Pons (tissue), 1 donor: ENCODE measurements around the gene HSD17B11.
A peak's percentile ranks its signal among the peaks of the same experiment; 100 is the strongest.
"Not testable (repeated sequence)": the region's sequence is repeated elsewhere in the genome, so short reads cannot be mapped to it uniquely, and the experiment has no call there.

Source experiments
- DNase-seq: peaks from one replicate; pipeline ENCODE4 v3.0.0-alpha.2; 2016; ENCODE audit warnings: low spot score

Gene HSD17B11

DNA sequence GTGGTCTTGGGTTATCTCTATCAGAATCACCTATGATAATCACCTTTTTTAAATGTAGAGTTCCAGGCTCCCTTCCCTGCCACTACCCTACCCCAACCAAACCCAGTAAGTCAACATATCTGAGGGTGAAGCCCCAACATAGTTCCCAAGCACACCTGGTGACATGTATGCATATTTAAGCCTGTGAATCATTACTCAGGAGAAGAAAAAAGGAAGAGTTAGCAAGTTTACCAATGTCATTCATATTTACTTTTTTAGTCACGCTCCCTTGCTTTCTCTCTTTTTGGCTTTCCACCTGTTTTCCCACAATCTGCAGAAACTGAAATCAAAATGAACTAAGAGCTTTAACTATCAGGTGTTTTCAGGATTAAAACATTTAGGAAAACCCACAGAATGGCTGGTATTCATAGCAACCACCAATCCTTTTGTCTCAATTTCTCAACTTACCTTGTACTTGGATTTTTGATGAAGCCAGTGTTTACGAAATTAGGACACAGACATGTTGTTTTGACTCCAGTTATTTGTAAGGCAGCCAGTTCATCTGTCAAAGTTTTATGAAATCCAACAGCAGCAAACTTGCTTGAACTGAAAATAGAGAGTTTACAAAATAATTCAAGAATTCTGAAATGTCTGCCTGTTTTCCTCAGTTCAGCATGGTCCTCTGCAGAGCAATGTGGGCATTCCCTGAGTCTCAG, 34.0 kb downstream of the HSD17B11 start:
- DNase-seq: no peak

DNA sequence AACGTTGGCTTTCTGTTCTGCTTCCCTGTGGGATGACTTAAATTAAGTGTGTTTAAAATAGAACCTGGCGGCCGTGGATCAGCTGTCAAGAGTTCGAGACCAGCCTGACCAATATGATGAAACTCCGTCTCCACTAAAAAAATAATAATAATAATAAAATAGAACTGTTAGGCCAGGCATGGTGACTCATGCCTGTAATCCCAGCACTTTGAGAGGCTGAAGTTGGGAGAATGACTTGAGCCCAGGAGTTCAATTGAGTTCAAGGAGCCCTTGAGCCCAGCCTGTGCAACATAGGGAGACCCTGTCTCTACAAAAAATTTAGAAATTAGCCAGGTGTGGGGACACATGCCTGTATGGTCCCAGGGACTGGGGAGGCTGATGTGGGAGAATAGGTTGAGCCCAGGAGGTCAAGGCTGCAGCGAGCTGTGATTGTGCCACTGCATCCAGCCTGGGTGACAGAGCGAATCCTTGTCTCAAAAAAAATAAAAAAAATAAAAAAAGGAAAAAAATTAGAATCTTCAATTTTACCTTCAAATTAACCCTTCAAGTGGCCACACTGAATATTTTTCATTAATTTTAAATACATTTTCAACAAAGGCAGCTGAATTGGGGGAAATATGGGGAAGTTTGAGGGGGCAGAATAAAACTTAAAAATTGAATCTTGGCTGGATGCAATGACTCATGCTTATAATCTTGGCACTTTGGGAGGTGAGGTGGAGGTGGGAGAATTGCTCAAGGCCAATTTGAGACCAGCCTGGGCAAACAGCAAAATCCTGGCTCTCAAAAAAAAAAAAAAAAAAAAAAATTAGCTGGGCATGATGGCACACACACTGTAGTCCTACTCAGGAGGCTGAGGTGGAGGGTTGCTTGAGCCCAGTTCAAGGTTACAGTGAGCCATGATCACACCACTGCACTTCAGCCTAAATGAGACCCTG, 36.6 kb downstream of the HSD17B11 start:
- DNase-seq: no peak

DNA sequence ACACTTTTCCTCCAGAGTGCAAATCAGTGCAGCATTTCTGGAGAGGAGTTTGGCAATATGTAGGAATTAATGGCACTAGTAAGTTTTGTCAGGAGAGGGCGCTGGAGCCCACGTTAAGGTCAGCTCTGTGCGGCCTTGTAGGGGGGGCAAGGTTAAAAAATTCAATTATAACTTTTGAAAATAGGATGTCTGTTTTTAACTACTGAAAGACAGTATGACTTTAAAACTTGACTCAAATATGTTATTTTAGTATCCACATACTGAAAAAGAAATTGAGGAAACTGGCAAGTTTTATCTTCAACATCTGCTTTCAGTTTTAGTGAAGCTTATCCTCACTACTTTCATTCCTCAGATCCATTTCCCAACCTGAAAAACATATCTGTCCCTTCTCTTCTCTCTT, 37.4 kb downstream of the HSD17B11 start:
- DNase-seq: peak; percentile 54

DNA sequence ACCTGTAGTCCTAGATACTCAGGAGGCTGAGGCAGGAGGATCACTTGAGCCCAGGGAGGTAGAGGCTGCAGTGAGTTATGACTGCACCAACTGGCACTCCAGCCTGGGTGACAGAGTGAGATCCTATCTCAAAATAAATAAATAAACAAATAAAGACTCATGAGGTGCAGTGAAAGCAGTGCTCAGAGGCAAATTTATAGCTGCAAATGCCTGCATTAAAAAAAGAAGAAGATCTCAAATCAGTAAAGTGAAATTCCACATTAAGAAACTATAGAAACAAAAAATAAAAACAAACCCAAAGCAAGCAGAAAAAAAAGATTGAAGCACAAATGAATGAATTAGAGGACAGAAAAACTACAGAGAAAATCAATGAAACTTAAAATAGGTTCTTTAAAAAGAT, 45.8 kb downstream of the HSD17B11 start:
- no peak for DNase-seq

DNA sequence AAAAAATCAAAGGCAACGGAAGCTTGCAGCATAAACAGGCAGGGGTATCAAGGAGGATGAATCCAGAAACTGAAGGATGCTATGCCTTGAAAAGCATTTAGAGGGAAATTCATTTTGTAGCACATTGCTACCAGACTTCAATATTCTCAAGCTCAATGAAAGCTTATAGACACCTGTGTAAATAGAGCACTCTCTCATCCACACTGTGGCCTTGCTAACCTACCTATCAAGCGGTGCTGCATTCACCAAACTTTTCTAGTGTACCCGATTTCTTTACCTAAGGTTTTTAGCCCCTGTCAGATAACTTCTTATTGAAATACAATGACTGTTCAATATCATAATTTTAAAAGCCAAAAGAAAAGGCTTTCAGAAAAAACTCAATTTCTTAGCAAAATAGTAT, 48.1 kb downstream of the HSD17B11 start:
- no peak for DNase-seq

DNA sequence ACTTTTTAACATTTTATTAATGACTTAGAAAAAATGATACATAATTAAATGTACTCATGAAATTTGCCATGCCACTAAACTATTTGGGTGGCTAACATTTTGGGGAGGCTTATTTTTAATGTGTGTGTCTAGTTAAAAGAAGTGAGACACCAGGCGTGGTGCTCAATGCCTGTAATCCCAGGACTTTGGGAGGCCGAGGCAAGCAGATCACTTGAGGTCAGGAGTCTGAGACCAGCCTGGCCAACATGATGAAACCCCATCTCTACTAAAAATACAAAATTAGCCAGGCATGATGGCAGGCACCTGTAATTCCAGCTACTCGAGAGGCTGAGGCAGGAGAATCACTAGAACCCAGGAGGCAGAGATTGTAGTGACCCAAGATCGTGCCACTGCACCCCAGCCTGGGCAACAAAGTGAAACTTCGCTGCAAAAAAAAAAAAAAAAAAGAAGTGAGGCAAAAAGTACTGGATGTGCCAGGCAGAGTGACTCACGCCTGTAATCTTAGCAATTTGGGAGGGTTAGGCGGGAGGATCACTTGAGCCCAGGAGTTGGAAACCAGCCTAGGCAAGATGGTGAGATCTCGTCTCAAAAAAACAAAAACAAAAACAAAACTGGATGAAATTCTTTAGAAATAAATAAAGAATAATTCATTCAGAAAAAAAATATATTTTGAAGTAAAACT, 48.9 kb downstream of the HSD17B11 start:
- DNase-seq: not testable (repeated sequence)

DNA sequence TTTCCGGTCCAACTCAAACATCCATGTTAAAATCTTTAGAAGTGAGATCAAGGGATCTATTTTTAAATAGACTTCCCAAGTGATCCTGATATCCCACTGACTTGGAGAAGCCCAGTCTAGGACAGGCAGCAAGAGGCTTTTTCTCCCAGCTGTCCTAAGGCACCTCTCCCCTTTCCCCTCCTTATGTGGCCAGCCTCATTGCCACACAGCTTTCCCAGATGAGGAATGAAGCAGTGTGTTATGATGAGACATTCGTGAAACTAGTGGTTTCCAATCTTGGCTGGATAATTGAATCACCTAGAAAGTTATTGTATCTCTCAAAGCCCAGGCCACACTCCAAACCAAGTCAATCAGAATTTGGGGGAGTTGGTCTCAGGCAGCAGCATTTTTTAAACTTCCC, 51.5 kb downstream of the HSD17B11 start:
- DNase-seq: no peak

DNA sequence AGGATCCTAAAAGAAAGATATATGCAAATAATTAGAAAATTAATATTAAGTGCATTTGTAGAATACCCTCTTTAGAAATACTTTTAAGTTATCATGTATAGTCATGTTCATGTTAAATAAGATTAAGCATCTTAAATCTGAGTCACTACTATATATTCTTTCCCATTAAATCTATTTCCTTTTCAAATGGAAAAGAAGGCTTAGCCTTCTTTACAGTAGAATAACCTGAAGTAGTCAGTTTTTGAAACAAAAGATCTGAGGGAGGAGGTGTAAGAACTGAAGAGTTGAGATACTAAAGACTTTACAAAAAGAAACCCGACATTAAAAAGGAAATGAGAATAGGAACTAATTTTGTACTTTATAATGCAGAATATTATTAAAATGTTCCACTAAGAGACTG, 53.6 kb downstream of the HSD17B11 start:
- DNase-seq: no peak

DNA sequence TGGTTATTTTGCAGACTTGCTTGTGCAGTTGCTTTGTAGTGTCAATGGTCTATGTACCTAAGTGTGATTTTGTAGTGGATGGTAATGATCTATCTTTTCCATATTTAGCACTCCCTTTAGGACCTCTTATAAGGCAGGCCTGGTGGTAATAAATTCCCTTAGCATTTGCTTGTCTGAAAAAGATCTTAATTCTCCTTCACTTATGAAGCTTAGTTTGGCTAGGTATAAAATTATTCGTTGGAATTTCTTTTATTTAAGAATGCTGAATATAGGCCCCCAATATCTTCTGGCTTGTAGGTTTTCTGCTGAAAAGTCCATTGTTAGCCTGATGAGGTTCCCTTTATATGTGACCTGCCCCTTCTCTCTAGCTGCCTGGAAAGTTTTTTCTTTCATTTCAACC, 57.7 kb downstream of the HSD17B11 start:
- DNase-seq: no peak

DNA sequence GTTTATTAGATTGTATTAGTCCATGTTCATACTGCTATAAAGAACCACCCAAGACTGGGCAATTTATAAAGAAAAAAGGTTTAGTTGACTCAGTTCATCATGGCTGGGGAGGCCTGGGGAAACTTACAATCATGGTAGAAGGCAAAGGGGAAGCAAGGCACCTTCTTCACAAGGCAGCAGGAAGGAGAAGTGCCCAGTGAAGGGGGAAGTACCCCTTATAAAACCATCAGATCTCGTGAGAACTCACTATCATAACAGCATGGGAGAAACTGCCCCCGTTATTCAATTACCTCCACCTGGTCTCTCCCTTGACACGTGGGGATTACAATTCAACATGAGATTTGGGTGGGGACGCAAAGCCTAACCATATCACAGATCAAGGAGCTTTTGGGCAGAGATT, 60.2 kb downstream of the HSD17B11 start:
- DNase-seq: no peak

DNA sequence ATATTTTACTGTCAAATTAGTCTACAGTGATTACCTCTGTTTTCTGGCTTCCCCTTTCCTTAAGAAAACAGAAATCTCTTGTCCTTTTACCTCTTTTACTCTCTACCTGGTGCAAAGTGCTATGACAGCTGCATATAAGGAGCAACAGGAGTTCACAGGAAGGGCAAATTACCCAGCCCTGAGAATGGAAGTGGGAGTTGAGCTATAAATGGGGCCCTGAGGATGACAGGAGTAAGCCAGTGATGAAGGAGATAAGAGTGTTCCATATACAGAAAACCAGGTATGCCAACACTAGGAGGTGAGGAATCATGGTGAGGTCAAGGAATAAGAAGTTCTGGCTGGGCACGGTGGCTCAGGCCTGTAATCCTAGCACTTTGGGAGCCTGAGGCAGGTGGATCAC, 63.9 kb downstream of the HSD17B11 start:
- DNase-seq: no peak

DNA sequence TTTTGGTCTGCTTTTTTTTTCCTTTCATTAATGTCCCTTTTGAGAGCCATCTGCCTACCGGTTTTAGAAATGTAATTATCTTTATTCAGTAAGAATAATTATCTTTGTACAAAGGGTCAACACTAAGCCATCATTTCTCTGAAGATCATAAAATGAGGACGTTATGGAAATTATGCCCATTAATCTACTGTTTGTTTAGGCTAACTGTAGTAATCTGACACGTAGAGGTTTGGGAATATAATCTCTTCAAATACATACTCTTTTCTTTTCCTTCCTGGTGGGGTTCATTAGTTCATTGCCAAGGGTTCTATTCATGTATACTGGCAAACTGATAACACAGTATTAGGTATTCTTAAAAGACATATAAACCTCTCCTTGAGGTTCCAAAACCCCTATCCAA, 64.5 kb downstream of the HSD17B11 start:
- DNase-seq: no peak

DNA sequence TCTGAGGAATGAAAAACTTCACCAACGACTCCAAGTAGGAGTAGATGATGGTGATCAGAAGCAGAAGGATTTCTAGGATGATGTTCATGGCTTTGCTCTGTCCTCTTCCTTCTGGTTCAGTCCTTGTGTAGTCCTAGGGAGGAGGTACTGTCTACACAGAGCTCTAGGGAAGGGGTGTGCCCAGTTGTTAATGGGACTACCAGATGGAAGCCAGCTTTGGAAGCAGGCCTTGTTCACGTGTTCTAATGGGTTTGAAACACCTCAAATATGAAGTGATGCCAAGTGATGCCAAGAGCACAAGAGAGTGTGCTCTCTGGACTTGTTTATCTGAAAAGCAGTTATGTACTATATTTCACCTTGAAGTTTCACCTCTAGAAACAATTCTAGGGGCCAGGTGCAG, 68.2 kb downstream of the HSD17B11 start, which contains the start of gene HSD17B13:
Gene HSD17B13 (minus strand): TSS at position 129 of the 400 bp plus-strand sequence. CDS start 41 bp downstream, at position 88.
- no peak for DNase-seq

DNA sequence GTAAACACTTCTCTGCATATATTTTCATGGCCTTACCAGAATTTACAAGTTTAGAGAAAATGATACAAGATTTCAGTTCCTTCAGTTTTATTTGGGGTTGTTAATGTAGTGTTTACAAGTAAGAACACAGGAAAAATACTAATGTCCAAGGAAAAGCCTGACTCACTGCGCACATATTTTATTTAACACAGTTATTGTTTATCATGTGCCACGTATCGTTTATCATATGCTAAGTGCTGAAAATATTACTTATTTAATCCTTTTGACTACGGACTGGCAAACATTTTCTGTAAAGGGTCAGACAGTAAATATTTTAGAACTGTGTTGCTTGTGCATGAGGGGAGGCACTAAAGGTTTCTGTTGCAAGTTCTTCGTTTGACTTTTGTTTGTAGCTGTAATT, 69.1 kb downstream of the HSD17B11 start:
- DNase-seq: no peak

DNA sequence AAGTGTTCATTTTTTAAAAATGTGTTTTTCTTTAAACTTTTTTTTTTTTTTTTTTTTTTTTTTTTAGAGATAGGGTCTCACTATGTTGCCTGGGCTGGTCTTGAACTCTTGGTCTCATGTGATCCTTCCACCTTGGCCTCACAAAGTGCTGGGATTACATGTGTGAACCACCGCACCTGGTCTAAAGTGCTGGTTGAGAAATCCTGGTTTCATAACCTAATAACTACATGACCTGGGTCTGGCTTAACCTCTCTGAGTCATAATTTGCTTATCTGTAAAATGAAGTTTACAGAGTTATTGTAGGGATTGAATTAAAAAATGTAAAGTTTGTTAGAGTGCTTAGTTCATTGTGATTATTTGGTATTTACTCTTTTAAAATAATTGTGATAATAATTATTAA, 73.5 kb downstream of the HSD17B11 start:
- DNase-seq: no peak

DNA sequence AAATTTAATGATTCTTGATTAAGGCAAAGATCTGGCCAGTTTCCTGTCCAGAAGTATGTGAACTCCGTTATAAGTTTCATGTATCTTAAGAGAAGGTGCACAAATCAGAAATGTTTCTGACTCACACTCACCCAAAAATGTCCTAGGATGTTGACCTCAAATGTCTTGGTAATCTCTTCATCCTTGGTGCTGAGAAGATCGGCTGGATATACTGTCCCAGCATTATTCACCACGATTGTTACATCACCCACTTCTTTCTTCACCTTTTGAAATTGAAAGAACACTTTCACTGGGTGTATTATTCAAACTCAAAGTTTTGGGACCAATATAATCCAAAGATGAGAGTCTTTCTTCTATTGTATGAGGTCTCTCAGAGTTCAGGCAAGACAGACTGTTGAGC, 74.0 kb downstream of the HSD17B11 start:
- no peak for DNase-seq

DNA sequence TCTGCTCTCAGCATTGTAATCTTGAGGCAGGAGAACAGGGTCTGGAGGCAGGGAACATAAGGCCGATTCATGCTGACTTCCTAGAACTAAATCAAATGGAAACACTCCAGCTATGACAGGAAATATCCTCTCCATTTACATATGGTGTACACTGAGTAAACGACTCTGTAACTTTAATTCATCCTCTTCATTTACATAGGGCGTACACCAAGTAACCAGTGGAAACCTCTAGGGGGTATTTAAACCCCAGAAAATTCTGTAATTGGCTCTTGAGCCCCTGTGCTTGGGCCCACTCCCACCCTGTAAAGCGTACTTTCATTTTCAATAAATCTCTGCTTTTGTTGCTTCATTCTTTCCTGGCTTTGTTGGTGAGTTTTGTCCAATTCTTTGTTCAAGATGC, 76.0 kb downstream of the HSD17B11 start:
- not testable (repeated sequence) for DNase-seq

DNA sequence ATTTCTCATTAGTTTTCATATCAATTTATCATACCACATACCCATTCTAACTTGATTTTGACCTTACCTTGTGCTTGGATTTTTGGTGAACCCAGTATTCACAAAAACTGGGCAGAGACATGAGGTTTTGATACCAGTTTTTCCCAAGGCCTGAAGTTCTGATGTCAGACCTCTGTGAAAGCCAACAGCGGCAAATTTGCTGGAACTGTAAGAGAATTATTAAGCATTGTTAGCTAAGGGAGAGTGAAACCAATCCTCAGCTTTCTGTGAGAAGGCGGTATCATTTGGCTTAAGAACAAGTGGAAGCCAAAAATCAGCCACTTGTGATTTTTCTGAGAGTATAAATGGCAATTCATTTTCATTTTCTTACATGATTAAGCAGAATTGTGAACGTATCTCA, 77.2 kb downstream of the HSD17B11 start:
- no peak for DNase-seq

DNA sequence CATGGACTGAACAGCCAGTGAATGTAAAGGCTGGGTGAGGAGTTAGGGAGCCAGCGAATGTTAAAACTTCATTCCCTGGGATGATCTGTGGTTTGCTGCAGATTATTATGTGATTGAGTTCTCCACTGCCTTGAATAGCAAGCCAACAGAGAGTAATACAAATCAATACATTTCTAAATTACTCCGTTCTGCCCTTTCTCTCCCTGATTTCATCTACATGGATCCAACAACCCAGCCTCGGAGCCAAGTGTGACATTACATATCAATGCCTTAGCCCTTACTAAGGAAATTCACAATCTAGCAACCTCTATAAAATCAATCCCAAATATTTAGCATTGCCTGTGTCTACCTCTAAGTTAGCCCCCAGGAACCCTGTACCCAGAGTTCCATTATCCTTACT, 79.3 kb downstream of the HSD17B11 start:
- DNase-seq: no peak

DNA sequence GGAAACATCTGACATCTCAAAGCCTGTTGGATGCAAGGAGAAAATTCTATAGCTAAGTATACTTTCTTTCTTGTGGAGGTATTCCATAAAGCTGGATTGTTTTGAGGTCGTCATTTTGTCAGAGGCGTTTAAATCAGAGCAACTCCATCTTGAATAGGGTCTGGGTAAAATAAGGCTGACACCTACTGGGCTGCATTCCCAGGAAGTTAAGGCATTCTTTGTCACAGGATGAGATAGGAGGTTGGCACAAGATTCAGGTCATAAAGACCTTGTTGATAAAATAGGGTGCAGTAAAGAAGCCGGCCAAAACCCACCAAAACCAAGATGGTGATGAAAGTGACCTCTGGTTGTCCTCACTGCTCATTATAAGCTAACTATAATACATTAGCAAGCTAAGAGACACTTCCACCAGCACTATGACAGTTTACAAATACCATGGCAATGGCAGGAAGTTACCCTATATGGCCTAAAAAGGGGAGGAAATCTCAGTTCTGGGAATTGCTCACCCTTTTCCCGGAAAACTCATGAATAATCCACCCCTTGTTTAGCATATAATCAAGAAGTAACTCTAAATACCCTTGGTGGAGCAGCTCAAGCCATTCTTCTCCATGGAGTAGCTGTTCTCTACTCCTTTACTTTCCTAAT, 80.2 kb downstream of the HSD17B11 start:
- DNase-seq: no peak

DNA sequence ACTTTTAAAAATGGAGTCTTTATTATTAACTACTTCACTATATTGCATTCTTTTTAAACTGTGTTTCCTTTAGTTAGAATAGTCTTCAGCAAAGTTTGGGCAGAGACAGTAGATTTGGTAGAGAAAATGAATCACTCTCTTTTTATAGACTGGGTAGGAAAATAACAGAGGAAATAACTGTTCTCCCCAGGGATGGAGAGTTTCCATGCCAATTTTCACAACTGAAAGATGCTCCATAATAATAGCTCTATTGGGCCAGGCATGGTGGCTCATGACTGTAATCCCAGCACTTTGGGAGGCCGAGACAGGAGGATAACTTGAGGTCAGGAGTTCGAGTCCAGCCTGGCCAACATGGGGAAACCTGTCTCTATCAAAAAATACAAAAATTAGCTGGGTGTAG, 81.4 kb downstream of the HSD17B11 start:
- no peak for DNase-seq

DNA sequence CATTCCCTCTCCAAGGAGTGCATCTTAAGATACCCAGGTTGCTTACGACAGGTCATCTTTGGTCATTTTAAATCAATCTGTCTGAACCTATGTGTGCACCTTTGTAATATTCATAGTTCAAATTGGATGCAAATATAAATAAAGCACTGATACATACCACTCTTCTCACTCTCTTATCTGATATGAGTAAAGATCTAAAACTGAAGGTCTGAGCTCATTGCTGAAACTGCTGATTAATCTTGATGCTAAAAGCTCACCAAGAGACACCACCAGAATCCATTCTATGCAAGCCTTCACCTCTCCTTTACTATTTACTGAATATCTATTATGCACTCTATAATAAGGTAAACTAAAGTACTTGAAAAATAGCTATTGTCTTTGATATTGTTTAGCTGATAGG, 84.9 kb downstream of the HSD17B11 start:
- no peak for DNase-seq
